Measurements from ENCODE around the gene SETSIP.

DNA sequence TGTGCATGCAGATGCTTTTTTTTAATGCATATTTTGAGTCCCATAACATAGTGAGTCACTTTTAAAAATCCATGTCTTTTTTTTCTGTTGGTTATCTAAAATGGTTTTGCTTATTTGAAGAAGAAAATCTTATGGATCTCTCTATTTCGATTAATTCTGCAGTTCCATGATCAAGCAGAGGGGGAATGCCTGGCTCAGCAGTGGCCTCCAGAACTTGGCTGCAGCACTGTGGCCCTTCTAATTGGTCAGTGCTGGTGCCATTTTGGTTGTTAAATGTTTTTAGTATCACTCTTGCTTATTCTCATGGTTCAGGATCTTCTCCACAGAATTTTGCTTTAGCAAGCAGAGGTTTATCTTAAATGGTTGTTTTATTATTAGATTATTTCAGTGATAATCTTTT is 34.2 kb downstream of the SETSIP start:
- TF ChIP-seq, protein P1, sequence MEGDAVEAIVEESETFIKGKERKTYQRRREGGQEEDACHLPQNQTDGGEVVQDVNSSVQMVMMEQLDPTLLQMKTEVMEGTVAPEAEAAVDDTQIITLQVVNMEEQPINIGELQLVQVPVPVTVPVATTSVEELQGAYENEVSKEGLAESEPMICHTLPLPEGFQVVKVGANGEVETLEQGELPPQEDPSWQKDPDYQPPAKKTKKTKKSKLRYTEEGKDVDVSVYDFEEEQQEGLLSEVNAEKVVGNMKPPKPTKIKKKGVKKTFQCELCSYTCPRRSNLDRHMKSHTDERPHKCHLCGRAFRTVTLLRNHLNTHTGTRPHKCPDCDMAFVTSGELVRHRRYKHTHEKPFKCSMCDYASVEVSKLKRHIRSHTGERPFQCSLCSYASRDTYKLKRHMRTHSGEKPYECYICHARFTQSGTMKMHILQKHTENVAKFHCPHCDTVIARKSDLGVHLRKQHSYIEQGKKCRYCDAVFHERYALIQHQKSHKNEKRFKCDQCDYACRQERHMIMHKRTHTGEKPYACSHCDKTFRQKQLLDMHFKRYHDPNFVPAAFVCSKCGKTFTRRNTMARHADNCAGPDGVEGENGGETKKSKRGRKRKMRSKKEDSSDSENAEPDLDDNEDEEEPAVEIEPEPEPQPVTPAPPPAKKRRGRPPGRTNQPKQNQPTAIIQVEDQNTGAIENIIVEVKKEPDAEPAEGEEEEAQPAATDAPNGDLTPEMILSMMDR (IDR thresholded peaks at IDR 0.05), result no peak
- TF ChIP-seq POLR2A (IDR thresholded peaks at IDR 0.05), result no peak
